Parathyroid adenoma (tissue), 2 donors: ENCODE data around the gene DRAM1.

ENCODE experiments used
- H2AFZ ChIP-seq: fragments of 300-600 bp; sonication (generic); one replicate; pipeline ENCODE4 v1.7.0; 2017; ENCODE audit warnings: antibody characterized with exemption, mild to moderate bottlenecking
- H3K27ac ChIP-seq: fragments of 300-600 bp; sonication (generic); one replicate; pipeline ENCODE4 v1.7.0; 2017
- H3K27me3 ChIP-seq: fragments of 300-600 bp; sonication (generic); one replicate; pipeline ENCODE4 v1.7.0; 2017; ENCODE audit warnings: low read length; ENCODE audit not compliant: control insufficient read depth, insufficient read depth
- H3K36me3 ChIP-seq: fragments of 300-600 bp; sonication (generic); one replicate; pipeline ENCODE4 v1.7.0; 2017; ENCODE audit warnings: low read length; ENCODE audit not compliant: control insufficient read depth, insufficient read depth
- H3K4me1 ChIP-seq: fragments of 300-600 bp; sonication (generic); one replicate; pipeline ENCODE4 v1.7.0; 2017; ENCODE audit warnings: control low read depth
- H3K4me2 ChIP-seq: fragments of 300-600 bp; sonication (generic); one replicate; pipeline ENCODE4 v1.7.0; 2017; ENCODE audit warnings: low read length
- H3K4me3 ChIP-seq: fragments of 300-600 bp; sonication (generic); one replicate; pipeline ENCODE4 v1.7.0; 2017; ENCODE audit warnings: low read depth, low read length
- H3K79me2 ChIP-seq: fragments of 300-600 bp; sonication (generic); one replicate; pipeline ENCODE4 v1.7.0; 2017; ENCODE audit warnings: control low read depth
- H3K9ac ChIP-seq: fragments of 300-600 bp; sonication (generic); one replicate; pipeline ENCODE4 v1.7.0; 2017; ENCODE audit warnings: mild to moderate bottlenecking
- H3K9me3 ChIP-seq: fragments of 300-600 bp; sonication (generic); one replicate; pipeline ENCODE4 v1.7.0; 2017; ENCODE audit warnings: low read length; ENCODE audit not compliant: control insufficient read depth
- TF ChIP-seq, protein P1 (sequence below): fragments of 300-600 bp; sonication (generic); IDR thresholded peaks from one replicate; pipeline ENCODE4 v1.7.0; 2017; ENCODE audit warnings: antibody characterized with exemption, mild to moderate bottlenecking
- donor health status: primary hyperparathyroidism.

The DRAM1 gene

DNA sequence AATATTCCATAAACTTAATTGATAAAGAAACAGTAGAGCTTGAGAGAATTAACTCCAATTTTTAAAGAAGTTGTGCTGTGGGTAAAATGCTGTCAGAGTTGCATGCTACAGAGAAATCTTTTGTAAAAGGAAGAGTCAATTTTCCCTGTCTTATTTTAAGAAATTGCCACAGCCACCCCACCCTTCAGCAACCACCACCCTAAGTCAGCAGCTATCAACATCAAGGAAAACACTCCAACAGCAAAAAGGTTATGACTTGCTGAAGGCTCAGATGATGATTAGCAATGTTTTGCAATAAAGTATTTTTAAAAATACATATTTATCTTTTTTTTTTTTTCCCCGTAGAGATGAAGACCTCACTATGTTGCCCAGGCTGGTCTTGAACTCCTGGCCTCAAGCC lies 6.5 kb upstream of the DRAM1 start:
- H3K27me3 ChIP-seq = no peaks in the 10 kb centered on the region
- no peak overlapping the region for H3K9ac ChIP-seq
- TF ChIP-seq, protein P1, sequence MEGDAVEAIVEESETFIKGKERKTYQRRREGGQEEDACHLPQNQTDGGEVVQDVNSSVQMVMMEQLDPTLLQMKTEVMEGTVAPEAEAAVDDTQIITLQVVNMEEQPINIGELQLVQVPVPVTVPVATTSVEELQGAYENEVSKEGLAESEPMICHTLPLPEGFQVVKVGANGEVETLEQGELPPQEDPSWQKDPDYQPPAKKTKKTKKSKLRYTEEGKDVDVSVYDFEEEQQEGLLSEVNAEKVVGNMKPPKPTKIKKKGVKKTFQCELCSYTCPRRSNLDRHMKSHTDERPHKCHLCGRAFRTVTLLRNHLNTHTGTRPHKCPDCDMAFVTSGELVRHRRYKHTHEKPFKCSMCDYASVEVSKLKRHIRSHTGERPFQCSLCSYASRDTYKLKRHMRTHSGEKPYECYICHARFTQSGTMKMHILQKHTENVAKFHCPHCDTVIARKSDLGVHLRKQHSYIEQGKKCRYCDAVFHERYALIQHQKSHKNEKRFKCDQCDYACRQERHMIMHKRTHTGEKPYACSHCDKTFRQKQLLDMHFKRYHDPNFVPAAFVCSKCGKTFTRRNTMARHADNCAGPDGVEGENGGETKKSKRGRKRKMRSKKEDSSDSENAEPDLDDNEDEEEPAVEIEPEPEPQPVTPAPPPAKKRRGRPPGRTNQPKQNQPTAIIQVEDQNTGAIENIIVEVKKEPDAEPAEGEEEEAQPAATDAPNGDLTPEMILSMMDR = no peak
- H3K4me3 ChIP-seq = no peak overlapping the region
- H2AFZ ChIP-seq = no peak overlapping the region
- H3K27ac ChIP-seq = no peak overlapping the region
- no peak overlapping the region for H3K4me2 ChIP-seq
- peaks cover 13% of the 10 kb centered on the region for H3K4me1 ChIP-seq
- H3K9me3 ChIP-seq = no peaks in the 10 kb centered on the region
- no peaks in the 10 kb centered on the region for H3K79me2 ChIP-seq
- no peaks in the 10 kb centered on the region for H3K36me3 ChIP-seq

DNA sequence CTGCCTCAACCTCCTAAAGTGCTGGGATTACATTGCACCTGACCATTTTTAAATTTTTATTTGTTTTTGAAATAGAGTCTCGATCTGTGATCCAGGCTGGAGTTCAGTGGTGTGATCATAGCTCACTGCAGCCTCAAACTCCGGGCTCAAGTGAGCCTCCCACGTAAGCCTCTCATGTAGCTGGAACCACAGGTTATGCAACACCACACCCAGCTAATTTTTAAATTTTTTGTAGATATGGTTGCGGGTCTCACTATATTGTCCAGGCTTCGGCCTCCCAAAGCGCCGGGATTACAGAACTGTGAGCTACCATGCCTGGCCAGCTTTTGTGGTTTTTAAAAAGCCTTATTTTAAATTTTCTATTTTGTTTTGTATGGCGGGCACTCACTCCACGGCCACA lies 2.2 kb upstream of the DRAM1 start:
- Histone ChIP-seq H2AFZ (no peak overlapping the region), H3K9ac (no peak overlapping the region), H3K79me2 (peaks cover 10% of the 10 kb centered on the region), H3K27ac (peak overlapping the region; percentile 97), H3K27me3 (no peaks in the 10 kb centered on the region), H3K4me1 (peaks cover 6% of the 10 kb centered on the region), H3K4me2 (no peak overlapping the region), H3K9me3 (no peaks in the 10 kb centered on the region), H3K36me3 (no peaks in the 10 kb centered on the region), H3K4me3 (no peak overlapping the region)
- TF ChIP-seq, protein P1 = no peak

DNA sequence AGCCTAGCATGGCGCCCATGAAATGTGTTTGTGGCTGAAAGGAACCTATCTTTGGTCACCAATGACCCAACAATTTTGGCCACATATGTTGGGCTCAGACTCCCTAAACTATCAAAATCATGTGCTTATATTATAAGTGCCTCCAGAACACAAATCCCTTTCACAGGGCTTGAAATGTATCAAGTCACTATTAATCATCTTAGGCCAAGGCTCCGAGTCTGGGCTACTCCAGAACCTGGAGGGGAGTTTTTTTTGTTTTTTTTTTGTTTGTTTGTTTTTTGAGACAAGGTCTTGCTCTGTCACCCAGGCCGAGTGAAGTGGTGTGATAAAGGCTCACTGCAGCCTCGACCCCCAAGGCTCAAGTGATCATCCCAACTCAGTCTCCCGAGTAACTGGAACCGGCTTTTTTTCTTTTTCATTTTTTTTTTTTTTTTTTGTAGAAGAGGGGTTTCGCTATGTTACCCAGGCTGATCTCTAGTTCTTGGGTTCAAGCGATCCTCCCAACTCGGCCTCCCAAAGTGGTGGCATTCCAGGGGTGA lies 989 bp upstream of the DRAM1 start:
- Histone ChIP-seq H3K79me2 (peaks cover 10% of the 10 kb centered on the region), H3K36me3 (no peaks in the 10 kb centered on the region), H3K4me2 (peak overlapping the region; percentile 91), H3K4me1 (peaks cover 6% of the 10 kb centered on the region), H3K9ac (no peak overlapping the region), H3K9me3 (no peaks in the 10 kb centered on the region), H2AFZ (peak overlapping the region; percentile 97), H3K27ac (peak overlapping the region; percentile 97), H3K27me3 (no peaks in the 10 kb centered on the region), H3K4me3 (peak overlapping the region; percentile 83)
- TF ChIP-seq, protein P1 = no peak

DNA sequence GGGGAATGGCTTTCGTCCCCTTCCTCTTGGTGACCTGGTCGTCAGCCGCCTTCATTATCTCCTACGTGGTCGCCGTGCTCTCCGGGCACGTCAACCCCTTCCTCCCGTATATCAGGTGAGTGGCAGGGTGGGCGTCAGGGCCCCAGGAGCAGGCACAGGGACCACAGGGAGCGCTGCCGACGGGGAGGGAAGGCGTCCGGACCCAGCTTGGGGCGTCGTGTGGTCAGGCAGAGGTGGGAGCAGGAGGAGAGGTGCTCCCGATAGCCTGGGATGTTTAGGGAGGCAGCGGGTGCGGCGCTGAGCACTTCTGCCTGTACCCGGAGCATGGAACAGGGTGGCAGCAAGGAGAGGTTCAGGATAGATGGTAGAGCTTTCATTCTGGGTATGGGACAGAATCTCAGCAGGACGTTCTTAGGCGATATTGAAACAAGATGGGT lies 444 bp downstream of the DRAM1 start:
- H3K27ac ChIP-seq = peak overlapping the region; percentile 97
- no peaks in the 10 kb centered on the region for H3K36me3 ChIP-seq
- H3K4me2 ChIP-seq = peak overlapping the region; percentile 91
- H2AFZ ChIP-seq = peak overlapping the region; percentile 97
- no peaks in the 10 kb centered on the region for H3K9me3 ChIP-seq
- H3K4me1 ChIP-seq = peaks cover 6% of the 10 kb centered on the region
- no peaks in the 10 kb centered on the region for H3K27me3 ChIP-seq
- peak overlapping the region; percentile 91 for H3K9ac ChIP-seq
- peak overlapping the region; percentile 83 for H3K4me3 ChIP-seq
- H3K79me2 ChIP-seq = peaks cover 10% of the 10 kb centered on the region
- TF ChIP-seq, protein P1 = no peak

DNA sequence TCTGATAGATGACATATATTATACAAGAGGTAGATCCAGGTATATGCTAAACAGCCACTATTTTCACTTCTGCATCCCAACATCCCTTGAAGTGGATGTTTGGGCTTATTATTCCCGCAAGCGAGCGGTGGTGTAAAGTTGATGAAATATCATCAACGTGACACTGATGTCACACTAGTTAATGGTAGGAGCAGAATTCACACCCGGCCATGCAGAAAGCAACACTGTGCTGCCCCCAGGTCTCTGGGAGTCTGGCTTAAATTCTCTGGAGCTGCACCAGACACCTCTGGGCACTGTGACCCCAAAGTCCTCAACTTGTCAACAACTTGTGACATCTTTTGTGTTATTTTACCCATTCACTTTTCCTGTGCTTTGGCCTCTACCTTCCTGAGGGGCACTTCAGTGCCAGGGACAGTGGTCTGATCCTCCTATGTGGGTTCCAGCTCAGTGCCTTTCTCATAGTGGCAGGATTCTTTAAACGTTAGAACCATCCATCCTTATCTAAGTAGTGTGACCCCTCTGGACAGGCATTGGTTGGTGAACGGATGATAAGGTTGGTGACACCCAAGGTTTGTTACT lies 952 bp downstream of the DRAM1 start:
- H3K4me3 ChIP-seq = peak overlapping the region; percentile 83
- H2AFZ ChIP-seq = peak overlapping the region; percentile 97
- H3K4me1 ChIP-seq = peaks cover 6% of the 10 kb centered on the region
- TF ChIP-seq, protein P1 = no peak
- H3K27ac ChIP-seq = peak overlapping the region; percentile 97
- H3K27me3 ChIP-seq = no peaks in the 10 kb centered on the region
- peak overlapping the region; percentile 91 for H3K4me2 ChIP-seq
- H3K9me3 ChIP-seq = no peaks in the 10 kb centered on the region
- H3K36me3 ChIP-seq = no peaks in the 10 kb centered on the region
- peak overlapping the region; percentile 91 for H3K9ac ChIP-seq
- peaks cover 10% of the 10 kb centered on the region for H3K79me2 ChIP-seq
